ENCODE data around the gene PPP1R2B. TPM values are rescaled to one million over a fixed set of nuclear protein-coding genes. Genes with fewer than 3 reads are reported as not detected.

PPP1R2B gene
- total RNA-seq, 4 donors from 2014 or later = not detected

GRCh38 chr5:156892864-156893263 is 42.8 kb downstream of the PPP1R2B start:
- no peaks in the 10 kb centered on the region for H3K9me3 ChIP-seq
- TF ChIP-seq CTCF (IDR thresholded peaks at IDR 0.05) (no peak), POLR2A (IDR thresholded peaks at IDR 0.05) (no peak)
- no peak for DNase-seq
- H3K27me3 ChIP-seq = no peaks in the 10 kb centered on the region
- no peak overlapping the region for H3K4me3 ChIP-seq
- no peaks in the 10 kb centered on the region for H3K4me1 ChIP-seq
- no peak overlapping the region for H3K27ac ChIP-seq
- H3K36me3 ChIP-seq = no peaks in the 10 kb centered on the region

GRCh38 chr5:156893517-156893916 is 43.4 kb downstream of the PPP1R2B start:
- TF ChIP-seq POLR2A (IDR thresholded peaks at IDR 0.05) (no peak), CTCF (IDR thresholded peaks at IDR 0.05) (no peak)

GRCh38 chr5:156896546-156896945 is 46.5 kb downstream of the PPP1R2B start:
- no peaks in the 10 kb centered on the region for H3K4me1 ChIP-seq
- H3K27ac ChIP-seq = no peak overlapping the region
- no peak for TF ChIP-seq CTCF (IDR thresholded peaks at IDR 0.05)
- TF ChIP-seq POLR2A (IDR thresholded peaks at IDR 0.05) = no peak
- no peak for DNase-seq
- no peak overlapping the region for H3K4me3 ChIP-seq
- no peaks in the 10 kb centered on the region for H3K9me3 ChIP-seq
- no peaks in the 10 kb centered on the region for H3K36me3 ChIP-seq
- H3K27me3 ChIP-seq = no peaks in the 10 kb centered on the region

More at GRCh38 chr5:156893517-156893916, 43.4 kb downstream of the PPP1R2B start:
- H3K4me3 ChIP-seq = no peak overlapping the region
- no peaks in the 10 kb centered on the region for H3K27me3 ChIP-seq
- no peaks in the 10 kb centered on the region for H3K4me1 ChIP-seq
- H3K36me3 ChIP-seq = no peaks in the 10 kb centered on the region
- no peak for DNase-seq
- no peaks in the 10 kb centered on the region for H3K9me3 ChIP-seq
- H3K27ac ChIP-seq = no peak overlapping the region

Small RNAs within 50 kb of the gene (small RNA-seq; reads per million reads assigned to genes)
- gene RNU6-556P = 0 reads per million in 2 donors

Other genes starting within 250 kb of the PPP1R2B start
- 1 to 10 TPM in 1 of 4 donors, not detected in 3; 2.5 TPM for gene TIMD4, start 112.9 kb downstream of the PPP1R2B start, total RNA-seq
- not detected for gene HAVCR1, start 208.8 kb downstream of the PPP1R2B start, total RNA-seq